Hindlimb muscle (tissue), 1 donor: ENCODE results near the gene ADSS1. TPM values are rescaled to one million over a fixed set of nuclear protein-coding genes. Genes with fewer than 3 reads are reported as not detected.
A peak's percentile ranks its signal among the peaks of the same experiment; 100 is the strongest.

ENCODE experiments used
- DNase-seq: peaks from one replicate; pipeline ENCODE4 v3.0.0-alpha.2; 2013
- polyA plus RNA-seq: library from polyadenylated mRNA; unstranded; fragments of 120-200 nt; gene quantifications from one replicate; pipeline ENCODE4 v1.2.1, GENCODE V29; 2013; ENCODE audit not compliant: insufficient read length

ADSS1 gene
- polyA plus RNA-seq, 1 donor = 71.5 TPM

DNA sequence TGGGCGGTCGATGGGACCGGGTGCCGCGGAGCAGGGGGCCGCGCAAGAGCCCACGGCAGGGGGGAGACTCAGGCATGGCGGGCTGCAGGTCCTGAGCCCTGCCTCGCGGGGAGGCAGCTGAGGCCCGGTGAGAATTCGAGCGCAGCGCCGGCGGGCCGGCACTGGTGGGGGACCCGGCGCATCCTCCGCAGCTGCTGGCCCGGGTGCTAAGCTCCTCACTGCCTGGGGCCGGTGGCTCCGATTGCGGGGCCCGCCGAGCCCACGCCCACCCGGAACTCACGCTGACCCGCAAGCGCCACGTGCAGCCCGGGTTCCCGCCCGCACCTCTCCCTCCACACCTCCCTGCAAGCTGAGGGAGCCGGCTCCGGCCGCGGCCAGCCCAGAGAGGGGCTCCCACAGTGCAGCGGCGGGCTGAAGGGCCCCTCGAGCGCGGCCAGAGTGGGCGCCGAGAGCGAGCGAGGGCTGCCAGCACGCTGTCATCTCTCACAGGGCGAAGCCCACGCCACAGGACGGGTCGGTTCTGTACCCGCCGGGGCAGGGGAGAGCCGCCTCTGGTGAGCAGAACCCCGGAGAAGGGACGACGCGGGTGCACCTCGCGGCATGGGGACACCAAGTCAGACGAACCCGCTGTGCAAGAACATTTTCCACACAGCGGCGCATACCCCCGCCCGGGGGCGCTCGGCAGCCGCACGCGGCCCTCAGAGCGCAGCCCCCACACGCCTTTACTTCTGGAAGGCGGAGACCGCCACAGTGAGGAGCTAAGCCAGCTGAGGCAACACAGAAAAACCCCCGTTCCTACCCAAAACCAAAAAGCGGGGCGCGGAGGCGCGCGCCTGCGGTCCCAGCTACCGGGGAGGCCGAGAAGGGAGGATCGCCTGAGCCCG is 27.8 kb downstream of the ADSS1 start:
- no peak for DNase-seq

DNA sequence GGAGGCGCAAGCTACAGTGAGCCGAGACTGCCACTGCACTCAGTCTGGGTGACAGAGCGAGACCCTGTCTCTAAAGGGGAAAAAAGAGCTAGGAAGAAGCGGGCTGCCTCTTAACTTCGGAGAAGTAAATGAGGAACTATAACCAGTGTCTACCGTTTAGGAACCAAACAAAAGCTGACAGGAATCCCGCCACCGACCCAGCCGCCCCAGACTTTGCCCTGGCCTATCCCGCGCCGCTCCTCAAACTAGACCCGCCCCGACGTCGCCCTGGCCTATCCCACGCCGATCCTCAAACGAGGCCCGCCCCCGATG is 28.4 kb downstream of the ADSS1 start:
- DNase-seq = no peak

DNA sequence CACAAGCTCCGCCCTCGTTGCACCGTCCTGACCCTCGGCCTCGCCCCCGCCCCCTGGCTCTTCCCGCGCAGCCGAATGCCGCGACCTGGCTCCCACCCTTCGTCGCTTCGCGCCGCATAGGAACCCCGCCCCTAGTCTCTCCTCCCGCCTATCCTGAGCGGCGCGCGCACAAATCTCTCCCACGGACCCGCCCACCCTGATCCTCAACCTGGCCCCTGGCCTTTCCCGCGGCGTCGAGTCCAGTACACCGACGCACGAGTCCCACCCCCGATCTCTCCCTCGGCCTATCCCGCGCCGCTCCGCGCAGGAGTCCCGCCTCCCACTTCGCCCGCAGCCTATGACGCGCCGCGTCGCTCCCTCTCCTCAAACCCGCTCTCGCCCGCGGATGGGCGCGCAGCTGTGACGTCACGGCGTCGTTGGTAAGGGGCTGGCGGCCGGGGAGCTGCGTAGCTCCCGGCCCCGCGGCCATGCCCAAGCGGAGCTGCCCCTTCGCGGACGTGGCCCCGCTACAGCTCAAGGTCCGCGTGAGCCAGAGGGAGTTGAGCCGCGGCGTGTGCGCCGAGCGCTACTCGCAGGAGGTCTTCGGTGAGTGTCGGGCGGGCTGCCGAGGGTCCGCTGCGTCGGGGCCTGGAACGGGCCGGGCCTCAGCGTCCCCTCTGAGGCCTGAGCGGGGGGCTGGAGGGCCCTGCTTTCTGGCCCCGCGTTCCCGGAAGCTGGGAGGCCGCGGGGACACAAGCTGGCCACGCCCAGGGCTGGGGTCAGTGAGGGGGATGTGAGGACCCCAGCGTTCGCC is 28.9 kb downstream of the ADSS1 start, which contains the start of gene SIVA1:
Gene SIVA1, plus strand, starts transcription at position 413 of the 793 bp plus-strand sequence. Its CDS starts 55 bp downstream, at position 468.
- DNase-seq = peak; percentile 100

DNA sequence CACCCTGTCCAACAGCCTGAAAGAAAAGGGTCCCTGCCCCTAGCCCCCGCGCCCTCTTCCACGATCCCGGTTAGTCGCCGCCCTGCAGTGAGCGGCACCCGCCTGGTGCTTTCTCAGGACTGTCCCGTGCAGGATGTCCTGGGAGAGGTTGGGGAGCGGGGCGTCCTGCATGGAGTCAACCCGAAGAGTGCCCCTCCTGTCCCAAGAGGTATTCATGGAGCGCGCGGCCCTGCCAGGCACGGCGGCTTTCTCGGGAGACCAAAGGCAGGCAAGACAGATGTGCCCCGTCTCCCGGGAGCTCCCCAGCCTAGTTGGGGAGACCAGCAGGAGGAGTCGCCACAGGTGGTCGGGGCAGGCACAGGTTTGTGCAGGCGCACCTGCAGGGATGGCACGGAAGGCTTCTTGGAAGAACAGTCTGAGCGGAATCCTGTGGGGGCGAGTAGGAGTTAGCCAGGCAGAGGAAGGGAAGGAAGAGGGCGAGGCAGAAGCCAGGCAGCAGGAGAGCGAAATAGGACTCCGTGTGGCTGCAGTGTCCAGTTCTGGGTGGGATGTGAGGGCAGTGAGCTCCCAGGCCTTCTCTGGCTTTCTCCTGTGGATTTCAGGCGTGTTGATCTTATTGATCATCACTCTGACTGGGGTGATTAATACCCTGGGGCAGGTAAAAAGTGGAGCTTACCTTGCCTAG is 29.6 kb downstream of the ADSS1 start:
- DNase-seq = no peak

DNA sequence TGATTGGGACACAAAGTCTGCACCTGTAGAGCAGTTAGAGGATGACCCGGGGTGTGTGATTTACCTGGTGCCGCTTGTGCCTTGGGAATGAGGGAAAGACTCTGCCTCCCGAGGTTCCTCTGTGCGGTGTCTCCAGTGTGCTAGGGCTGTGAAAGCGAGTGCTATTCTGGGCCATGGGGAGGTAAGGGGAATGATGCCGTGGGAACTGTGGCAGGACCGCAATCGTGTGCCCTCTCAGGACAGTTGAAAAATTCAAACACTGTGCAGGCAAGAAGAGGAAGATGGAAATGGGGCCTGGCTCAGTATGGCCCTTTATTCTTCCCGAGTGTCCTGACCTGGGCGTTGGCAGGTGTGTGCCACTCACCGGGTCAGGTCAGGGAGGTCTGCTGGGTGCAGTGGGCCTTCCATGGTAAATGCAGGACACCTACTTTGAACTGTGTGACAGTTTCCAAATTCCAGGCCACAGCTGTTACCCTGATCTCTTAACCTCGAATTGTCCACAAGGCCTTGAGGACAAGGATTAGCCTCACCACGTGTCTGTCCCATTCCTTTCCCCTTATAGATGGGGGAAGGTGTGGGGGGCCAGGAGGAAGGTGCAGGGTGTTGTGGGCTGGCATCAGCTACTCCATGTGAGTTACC is 30.3 kb downstream of the ADSS1 start:
- no peak for DNase-seq

DNA sequence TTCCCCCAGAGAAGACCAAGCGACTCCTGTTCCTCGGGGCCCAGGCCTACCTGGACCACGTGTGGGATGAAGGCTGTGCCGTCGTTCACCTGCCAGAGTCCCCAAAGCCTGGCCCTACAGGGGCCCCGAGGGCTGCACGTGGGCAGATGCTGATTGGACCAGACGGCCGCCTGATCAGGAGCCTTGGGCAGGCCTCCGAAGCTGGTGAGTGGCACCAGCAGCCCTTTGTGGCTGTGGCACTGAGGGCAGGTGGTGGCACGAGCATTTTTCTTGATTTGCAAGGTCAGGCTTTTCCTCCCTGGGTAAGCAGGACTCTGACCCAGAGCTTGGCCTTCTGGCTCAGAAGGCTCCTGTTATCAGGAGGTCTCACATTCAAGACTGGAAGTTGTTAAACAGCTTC is 31.6 kb downstream of the ADSS1 start:
- DNase-seq = no peak

DNA sequence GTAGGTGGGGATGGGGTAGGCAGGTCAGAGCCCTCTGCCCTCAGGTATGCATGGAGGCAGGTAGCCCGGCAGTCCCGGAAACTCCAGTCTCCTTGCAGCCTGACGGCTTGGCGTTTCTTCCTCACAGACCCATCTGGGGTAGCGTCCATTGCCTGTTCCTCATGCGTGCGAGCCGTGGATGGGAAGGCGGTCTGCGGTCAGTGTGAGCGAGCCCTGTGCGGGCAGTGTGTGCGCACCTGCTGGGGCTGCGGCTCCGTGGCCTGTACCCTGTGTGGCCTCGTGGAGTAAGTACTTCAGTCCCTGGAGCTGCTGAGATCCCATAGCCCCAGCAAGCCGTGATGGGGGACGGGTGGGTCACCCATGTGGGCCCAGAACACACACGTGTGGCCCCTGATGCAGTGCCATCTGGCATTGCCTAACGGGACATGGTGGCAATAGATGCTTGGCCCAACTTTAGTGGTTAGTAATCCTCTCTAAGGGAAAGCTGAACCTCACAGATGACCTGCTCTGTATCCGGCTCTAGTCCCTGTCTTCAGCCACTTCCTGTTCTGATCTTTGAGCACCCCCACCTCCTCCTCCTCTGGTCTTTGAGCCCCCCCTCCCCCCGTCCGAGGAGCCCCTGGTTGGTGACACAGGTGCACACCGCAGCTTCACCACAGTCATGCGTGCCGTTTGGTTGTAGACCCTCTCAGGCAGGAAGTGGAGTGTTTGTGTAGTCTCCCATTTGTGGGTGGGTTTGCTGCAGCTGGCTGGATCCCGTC is 32.6 kb downstream of the ADSS1 start:
- no peak for DNase-seq

DNA sequence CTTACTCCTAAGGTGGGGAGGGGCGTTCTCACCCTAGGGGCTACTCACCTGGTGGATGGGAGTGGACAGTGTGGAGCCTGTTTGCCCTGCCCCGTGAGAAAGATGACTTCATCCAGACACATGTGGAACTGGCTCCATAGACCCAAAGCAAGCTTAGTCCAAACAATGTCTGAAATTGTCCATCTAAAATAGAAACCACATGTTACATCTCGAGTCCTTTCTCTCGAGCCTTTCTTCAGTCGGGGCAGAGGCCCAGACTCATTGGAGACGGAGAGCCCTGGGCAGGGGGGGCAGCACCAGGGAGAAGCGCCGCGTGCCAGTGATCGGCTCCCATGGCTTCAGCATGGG is 33.2 kb downstream of the ADSS1 start:
- DNase-seq = no peak

DNA sequence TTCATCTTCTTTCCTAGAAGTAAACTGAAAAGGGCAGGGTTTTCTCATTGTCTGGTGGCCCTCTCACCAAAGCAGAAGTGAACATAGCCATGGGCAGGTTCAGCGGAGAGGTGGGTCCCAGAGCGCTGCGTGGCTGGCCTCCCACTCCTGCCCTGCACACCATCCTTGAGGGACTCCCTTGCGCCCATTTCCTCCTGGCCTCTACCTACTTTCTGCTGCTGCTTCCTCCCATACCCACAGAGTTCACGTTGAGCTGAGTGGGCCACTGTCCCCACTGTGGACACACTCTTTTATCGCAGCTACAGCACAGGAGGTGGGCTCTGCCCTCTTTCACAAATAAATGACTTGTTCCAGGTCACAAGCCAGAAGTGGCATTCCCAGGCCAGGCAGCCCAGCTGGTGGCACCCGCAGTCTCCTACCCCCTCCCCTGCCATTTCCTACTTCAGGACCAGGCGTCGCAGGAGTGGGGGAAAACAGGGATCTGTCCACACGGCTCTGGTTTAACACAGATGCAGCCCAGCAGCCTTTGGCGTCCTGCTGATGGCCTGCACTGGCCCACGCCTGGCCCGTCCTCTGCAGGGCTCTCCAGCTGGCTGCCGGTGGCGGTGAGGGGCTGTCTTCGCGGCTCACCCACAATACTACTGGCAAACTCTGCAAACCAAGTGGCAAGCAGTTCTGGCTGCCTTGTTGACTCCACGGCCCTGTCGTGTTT is 33.8 kb downstream of the ADSS1 start:
- DNase-seq = no peak

DNA sequence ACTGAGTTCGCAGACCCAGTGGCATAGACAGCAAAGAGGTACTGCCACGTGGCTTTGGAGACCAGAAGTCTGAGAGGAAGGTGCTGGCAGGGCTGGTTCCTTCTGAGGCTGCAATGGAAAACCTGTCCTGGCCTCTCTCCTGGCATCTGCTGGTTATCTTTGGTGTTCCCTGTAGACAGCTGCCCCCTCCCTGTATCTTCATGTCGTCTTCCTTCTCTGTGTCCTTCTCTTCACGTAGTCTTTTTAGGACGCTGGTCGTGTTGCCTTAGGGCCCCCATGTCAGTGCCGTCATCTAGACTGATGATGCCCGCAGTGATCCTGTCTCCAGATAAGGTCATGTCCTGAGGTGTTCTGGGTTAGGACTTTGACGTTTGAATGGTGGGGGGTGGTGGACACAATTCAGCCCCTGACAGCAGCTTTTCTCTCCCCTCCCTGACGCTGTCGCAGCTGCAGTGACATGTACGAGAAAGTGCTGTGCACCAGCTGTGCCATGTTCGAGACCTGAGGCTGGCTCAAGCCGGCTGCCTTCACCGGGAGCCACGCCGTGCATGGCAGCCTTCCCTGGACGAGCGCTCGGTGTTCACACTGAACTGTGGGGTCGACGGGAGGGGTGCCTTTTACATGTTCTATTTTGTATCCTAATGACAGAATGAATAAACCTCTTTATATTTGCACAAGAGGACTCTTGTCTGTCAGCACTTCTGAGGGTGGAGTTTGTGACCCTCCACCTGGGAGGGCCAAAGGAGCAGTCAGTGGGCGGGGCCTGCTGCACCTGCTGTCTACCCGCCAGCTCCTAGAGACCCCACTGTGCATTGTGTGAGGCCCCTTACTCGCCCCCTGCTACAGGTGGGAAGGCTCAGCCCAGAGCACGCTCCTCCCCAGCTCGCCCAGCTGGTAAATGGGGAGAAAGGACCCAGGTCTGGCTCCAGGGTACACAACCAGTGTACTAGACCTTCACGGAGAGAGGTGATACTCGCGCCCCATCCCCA is 35.2 kb downstream of the ADSS1 start:
- no peak for DNase-seq

DNA sequence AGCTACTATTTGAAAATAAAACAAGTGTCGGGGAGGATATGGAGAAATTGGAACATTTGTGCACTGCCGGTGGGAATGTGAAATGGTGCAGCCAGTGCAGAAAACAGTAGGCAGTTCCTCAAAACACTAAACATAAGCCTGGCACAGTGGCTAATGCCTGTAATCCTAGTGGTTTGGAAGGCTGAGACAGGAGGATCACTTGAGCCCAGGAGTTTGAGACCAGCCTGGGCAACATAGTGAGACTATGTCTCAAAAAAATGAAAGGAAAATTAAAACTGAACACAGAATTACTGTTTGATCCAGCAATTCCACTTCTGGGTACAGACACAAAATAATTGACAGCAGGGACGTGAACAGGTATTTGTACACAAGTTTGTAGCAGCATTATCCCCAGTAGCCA is 41.5 kb downstream of the ADSS1 start:
- DNase-seq = no peak

DNA sequence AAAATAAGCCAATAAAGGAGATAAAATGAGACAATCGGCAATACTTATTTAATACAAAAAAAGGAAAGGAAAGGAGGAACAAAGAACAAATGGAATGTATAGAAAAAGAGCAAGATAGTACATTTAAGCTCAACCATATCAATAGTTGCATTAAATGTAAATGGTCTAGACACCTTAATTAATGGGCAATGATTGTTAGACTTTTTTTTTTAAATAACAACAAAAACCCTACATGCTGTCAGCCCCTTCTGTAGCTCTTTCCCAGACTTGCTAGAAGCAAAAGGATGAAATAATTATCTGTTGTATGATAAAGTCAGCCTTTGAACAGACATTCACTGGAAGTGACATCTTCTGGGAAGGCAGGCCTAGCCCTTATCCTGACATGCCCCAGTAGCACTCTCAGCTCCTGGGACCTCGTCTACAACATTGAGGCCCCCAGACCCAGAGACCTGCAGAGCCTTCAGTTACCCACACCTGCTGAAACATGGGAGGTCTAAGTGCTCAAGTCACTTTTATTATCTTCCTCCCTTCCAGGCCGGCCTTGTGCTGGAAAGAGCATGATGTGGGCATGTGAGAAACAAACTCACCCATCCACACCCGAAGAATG is 42.3 kb downstream of the ADSS1 start:
- no peak for DNase-seq

DNA sequence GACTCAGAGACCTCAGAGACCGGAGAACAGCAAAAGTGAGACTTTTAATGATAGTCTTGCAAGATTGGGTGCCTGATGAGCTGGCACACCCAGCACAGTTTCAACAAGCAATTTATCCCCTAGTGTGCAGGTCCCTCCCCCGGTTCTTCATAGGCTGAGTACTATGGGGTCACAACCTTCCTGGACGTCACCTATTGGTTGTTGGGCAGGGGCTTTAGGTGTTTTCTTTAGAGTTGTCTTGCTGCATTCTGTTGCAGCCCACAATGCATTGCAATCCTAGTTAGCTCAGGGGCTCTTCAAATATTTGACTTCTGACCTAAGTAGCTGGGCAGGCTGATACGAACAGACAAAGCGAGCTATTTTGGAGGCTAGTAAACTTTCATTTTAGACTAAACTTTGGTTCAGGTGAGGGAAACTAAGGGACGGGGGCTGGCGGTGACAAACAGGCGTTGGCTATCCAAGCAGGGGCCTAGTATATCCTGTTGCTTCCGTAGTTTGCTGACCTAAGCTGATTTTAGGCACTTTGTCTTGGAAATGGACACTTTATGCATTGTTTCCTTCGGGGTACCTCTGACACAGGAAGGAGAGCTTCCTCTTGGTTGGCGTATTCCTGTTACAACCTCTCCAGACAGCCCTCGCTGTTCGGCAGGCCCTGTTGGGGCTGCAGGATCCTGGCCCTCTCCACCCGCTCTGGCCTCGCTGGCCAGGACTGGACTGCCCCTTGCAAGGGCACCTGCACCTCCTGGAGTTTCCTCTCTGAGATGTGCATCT is 43.0 kb downstream of the ADSS1 start:
- DNase-seq = no peak

DNA sequence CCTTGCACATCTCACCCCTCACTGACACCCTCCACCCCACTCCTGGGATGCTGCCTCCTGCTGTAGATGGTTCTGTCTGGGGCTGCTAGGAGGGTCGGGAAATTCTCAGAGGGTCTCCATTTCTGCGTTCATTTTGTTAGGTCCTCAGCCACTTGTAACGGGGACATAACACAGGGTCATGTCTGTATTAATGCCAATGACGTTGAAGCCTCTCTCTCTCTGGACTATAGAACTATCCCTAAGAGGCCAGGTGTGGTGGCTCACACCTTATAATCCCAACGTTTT is 43.5 kb downstream of the ADSS1 start:
- DNase-seq = no peak

DNA sequence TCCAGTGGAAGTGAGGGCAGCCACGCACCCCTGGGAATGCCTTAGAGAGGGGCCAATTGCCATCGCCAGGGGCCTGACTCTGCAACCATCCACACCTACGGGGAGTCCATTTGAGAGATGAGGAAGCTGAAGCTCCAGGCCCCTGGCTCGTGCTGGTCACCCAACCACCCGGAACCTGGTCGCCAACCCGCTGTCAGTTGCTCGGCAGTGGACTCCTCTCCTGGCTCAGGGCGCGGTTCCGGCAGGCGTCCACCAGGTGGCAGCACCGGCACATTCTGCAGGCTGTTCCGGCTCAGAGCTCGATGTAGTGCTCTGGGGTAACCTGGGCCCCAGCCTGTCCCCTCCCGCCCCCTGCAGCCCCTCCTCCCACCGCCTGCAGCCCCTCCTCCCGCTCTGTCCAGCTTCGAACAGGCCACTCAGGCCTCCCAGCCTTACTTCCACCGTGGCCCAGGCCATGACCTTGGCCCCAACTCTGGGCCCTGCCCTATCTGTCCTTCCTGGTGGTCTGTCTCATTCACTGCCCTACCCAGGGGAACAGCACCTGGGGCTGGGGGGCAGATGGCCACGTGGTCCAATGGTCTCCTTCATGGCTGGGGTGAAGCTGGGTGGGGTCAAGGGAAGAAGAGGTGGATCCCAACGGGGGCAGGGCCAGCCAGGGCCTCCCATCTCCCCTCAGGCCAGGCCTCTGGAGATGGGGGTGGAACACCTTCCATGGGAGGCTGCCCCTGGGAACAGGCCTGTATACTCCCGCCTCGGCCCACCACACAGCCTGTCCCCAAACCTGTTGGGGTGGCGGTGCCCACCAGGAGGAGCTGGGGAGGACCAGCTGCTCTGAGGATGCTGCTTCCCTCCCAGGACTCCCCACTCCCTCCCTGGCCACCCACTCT is 44.7 kb downstream of the ADSS1 start:
- DNase-seq = peak; percentile 87

DNA sequence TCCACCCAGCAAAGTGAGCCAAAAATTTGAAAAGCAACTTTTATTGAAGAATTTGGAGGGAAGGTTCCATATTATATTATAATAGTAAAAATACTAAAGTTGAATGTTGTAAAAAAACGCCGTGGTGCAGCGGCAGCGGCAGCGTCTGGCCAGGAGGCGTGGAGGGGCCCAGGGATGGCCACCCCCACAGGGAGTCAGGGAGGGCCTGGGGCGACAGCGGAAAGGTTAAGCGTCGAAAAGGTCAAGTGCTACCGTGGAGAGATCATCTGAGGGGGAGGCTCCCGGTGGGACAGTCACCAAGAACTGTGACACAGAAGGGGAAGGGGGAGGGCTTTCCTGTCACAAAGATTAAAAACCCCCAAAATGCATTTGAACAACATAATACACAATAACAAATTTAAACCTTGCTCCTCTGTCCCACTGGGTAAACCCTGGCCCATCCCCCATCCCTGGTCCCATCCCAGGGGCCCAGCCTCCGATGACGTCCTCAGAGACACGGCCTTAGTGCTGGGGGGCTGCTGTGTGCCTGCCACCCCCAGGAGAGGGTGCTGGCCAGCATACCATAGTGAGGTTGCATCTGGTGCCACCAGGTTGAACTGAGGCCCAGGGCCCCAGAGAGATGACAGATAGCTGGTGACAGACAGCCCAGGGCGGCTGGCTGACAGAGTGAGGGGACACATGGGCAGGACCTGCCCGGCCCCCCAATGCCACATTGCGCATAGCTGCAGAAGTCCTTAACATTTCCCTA is 45.5 kb downstream of the ADSS1 start:
- no peak for DNase-seq

DNA sequence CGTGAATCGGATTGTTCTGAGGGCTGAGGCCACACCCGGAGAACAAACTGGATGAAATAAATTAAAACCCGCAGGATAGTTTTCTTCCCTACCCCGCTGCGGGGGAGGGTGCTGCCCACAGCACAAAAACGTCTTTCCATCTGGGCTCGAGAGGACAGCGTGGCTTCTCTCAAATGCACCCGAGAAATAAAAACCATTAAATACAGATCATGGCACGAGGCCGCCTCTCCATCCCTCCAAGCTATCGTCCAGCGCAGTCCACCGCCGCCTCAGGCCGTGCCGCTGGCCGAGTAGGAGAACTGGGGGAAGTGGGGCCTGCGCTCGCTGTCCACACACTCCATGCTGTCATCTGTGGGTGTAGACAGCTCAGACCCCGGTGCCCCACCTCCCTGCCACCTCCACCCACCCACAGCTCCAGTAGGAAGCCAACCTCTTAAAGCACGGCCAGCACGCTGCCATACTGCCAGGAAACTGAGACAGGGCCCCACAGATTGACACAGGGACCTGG is 46.1 kb downstream of the ADSS1 start:
- no peak for DNase-seq
